ENCODE data around the gene AMBRA1.

AMBRA1 gene

GRCh38 chr11:46564459-46564858 is 29.4 kb downstream of the AMBRA1 start:
- H3K27ac ChIP-seq: no peak overlapping the region

GRCh38 chr11:46562527-46562926 is 31.3 kb downstream of the AMBRA1 start:
- H3K79me2 ChIP-seq (ENCODE audit: insufficient read depth, low read depth): peaks cover 63% of the 10 kb centered on the region; the same call in 1 of the 2 replicates
- H3K27ac ChIP-seq: no peak overlapping the region; the same call in 1 of the 2 replicates

More at GRCh38 chr11:46564459-46564858, 29.4 kb downstream of the AMBRA1 start:
- H2AFZ ChIP-seq (ENCODE audit: low read depth): no peak overlapping the region
- H4K20me1 ChIP-seq (ENCODE audit: insufficient read depth): peaks cover 9% of the 10 kb centered on the region; the same call in 1 of the 2 replicates
- peaks cover 49% of the 10 kb centered on the region; the same call in 1 of the 2 replicates for H3K79me2 ChIP-seq (ENCODE audit: insufficient read depth, low read depth)
- TF ChIP-seq CTCF (conservative IDR thresholded peaks at IDR 0.05; ENCODE audit: low read depth, low read length): no peak
- peaks cover 38% of the 10 kb centered on the region for H3K4me1 ChIP-seq (ENCODE audit: low read depth, poor library complexity, severe bottlenecking)
- no peak overlapping the region for H3K9ac ChIP-seq
- H3K4me3 ChIP-seq (IDR thresholded peaks at IDR 0.05; ENCODE audit: insufficient read depth, low read depth, low read length): no peak overlapping the region
- H3K27me3 ChIP-seq (ENCODE audit: insufficient read depth, low read depth): no peaks in the 10 kb centered on the region
- no peak overlapping the region for H3K4me2 ChIP-seq
- H3K36me3 ChIP-seq (ENCODE audit: insufficient read depth): no peaks in the 10 kb centered on the region

GRCh38 chr11:46560300-46560991 is 33.4 kb downstream of the AMBRA1 start:
- peak overlapping the region; percentile 46 for H3K27ac ChIP-seq
- no peak for TF ChIP-seq CTCF (conservative IDR thresholded peaks at IDR 0.05; ENCODE audit: low read depth, low read length)
- H3K4me1 ChIP-seq (ENCODE audit: low read depth, poor library complexity, severe bottlenecking): peaks cover 76% of the 10 kb centered on the region
- H3K4me2 ChIP-seq: peak overlapping the region; percentile 84
- no peak overlapping the region for H3K4me3 ChIP-seq (IDR thresholded peaks at IDR 0.05; ENCODE audit: insufficient read depth, low read depth, low read length)
- H3K79me2 ChIP-seq (ENCODE audit: insufficient read depth, low read depth): peaks cover 67% of the 10 kb centered on the region; the same call in 1 of the 2 replicates
- peak overlapping the region; percentile 22; the same call in 1 of the 2 replicates for H3K9ac ChIP-seq
- no peak overlapping the region for H2AFZ ChIP-seq (ENCODE audit: low read depth)
- no peaks in the 10 kb centered on the region for H3K27me3 ChIP-seq (ENCODE audit: insufficient read depth, low read depth)
- H4K20me1 ChIP-seq (ENCODE audit: insufficient read depth): peaks cover 9% of the 10 kb centered on the region; the same call in 1 of the 2 replicates
- H3K36me3 ChIP-seq (ENCODE audit: insufficient read depth): no peaks in the 10 kb centered on the region

More at GRCh38 chr11:46562527-46562926, 31.3 kb downstream of the AMBRA1 start:
- TF ChIP-seq CTCF (conservative IDR thresholded peaks at IDR 0.05; ENCODE audit: low read depth, low read length): no peak
- no peak overlapping the region for H2AFZ ChIP-seq (ENCODE audit: low read depth)
- no peak overlapping the region for H3K4me3 ChIP-seq (IDR thresholded peaks at IDR 0.05; ENCODE audit: insufficient read depth, low read depth, low read length)
- H3K4me2 ChIP-seq: no peak overlapping the region; the same call in 1 of the 2 replicates
- H4K20me1 ChIP-seq (ENCODE audit: insufficient read depth): peaks cover 9% of the 10 kb centered on the region; the same call in 1 of the 2 replicates
- H3K4me1 ChIP-seq (ENCODE audit: low read depth, poor library complexity, severe bottlenecking): peaks cover 57% of the 10 kb centered on the region
- no peaks in the 10 kb centered on the region for H3K36me3 ChIP-seq (ENCODE audit: insufficient read depth)
- H3K27me3 ChIP-seq (ENCODE audit: insufficient read depth, low read depth): no peaks in the 10 kb centered on the region
- H3K9ac ChIP-seq: no peak overlapping the region

- H3K4me1 ChIP-seq (ENCODE audit: low read depth, poor library complexity, severe bottlenecking): peaks cover 83% of the 10 kb centered on the region
- no peaks in the 10 kb centered on the region for H3K36me3 ChIP-seq (ENCODE audit: insufficient read depth)
- no peak overlapping the region for H3K4me3 ChIP-seq (IDR thresholded peaks at IDR 0.05; ENCODE audit: insufficient read depth, low read depth, low read length)
- no peak overlapping the region for H2AFZ ChIP-seq (ENCODE audit: low read depth)
- no peak for TF ChIP-seq CTCF (conservative IDR thresholded peaks at IDR 0.05; ENCODE audit: low read depth, low read length)
- peaks cover 9% of the 10 kb centered on the region; the same call in 1 of the 2 replicates for H4K20me1 ChIP-seq (ENCODE audit: insufficient read depth)
- peak overlapping the region; percentile 84 for H3K4me2 ChIP-seq
- H3K27ac ChIP-seq: peak overlapping the region; percentile 46
- H3K79me2 ChIP-seq (ENCODE audit: insufficient read depth, low read depth): peaks cover 73% of the 10 kb centered on the region
- 0 out of 2 replicates have a peak overlapping the region, but pooled peaks have one; percentile 22 for H3K9ac ChIP-seq
- H3K27me3 ChIP-seq (ENCODE audit: insufficient read depth, low read depth): no peaks in the 10 kb centered on the region
These were observed 34.0 kb downstream of the AMBRA1 start for GRCh38 chr11:46559815-46560214.

All from KMS-11 (cell line).